HepG2 (cell line): ENCODE measurements around the gene MDH1. TPM values are rescaled to one million over a fixed set of nuclear protein-coding genes. Genes with fewer than 3 reads are reported as not detected.

Experiments used
- ATAC-seq: fragments of 200-7000 bp; cut with Tn5 transposase; 3 replicates; pipeline ENCODE4 v1.9.1; 2020; ENCODE audit warnings: mild to moderate bottlenecking, moderate library complexity
- BruUV-seq: library from RNA; stranded (reverse); fragments of 400-500 nt; replicated peaks from 2 replicates; lab custom pipeline; 2021; lab: Mats Ljungman, UMichigan
- CTCF ChIA-PET: fragments of 300-600 bp; formaldehyde crosslinking; extraction: SDS; loops from one replicate; lab custom pipeline; 2021; ENCODE audit warnings: low total read pairs, inconsistent platforms, low intra/inter-chr PET ratio; lab: Yijun Ruan, JAX
- POLR2A ChIA-PET: fragments of 350-600 bp; sonication (Branson Sonifier 250); formaldehyde crosslinking; loops from one replicate; lab custom pipeline; 2020; ENCODE audit warnings: antibody characterized with exemption, inconsistent platforms; lab: Yijun Ruan, JAX
- DNase-seq: peaks from one replicate; pipeline ENCODE4 v3.0.0-alpha.2; 2015; ENCODE audit warnings: low spot score
- FAIRE-seq: peaks from 3 replicates; lab custom pipeline; 2011; peaks lifted over from hg19 to GRCh38; lab: Jason Lieb, UNC
- H2AFZ ChIP-seq: one replicate; pipeline ENCODE4 v1.6.1; 2011; ENCODE audit warnings: low read length, inconsistent platforms
- H3K27ac ChIP-seq: fragments of 300-600 bp; 3 replicates; pipeline ENCODE4 v1.8.0; 2011; ENCODE audit warnings: mixed run types, mild to moderate bottlenecking, mixed read lengths, low read length, inconsistent platforms; ENCODE audit not compliant: insufficient read depth; ENCODE audit errors: extremely low read length
- H3K27me3 ChIP-seq, 2 experiments: fragments of 200-600 bp in 1 of 2; 2 replicates in 1 of 2; 3 replicates in 1 of 2; pipeline versions ENCODE4 v1.6.0 to v1.8.0; 2011; ENCODE audit warnings: low read length in 2 of 2, mild to moderate bottlenecking in 2 of 2, moderate library complexity in 2 of 2, inconsistent platforms in 1 of 2; ENCODE audit not compliant: insufficient read depth in 2 of 2, control insufficient read depth in 1 of 2
- H3K36me3 ChIP-seq, 2 experiments: fragments of 200-600 bp in 1 of 2; replicated peaks in 1 of 2; 2 replicates in 1 of 2; 3 replicates in 1 of 2; pipeline versions ENCODE4 v1.5.1 to v1.8.0; 2011; ENCODE audit warnings: low read length in 2 of 2, inconsistent platforms in 1 of 2; ENCODE audit not compliant: insufficient read depth in 2 of 2, control insufficient read depth in 1 of 2
- H3K4me1 ChIP-seq: 2 replicates; pipeline ENCODE4 v1.5.1; 2012; ENCODE audit warnings: low read length, inconsistent platforms; ENCODE audit not compliant: insufficient read depth
- H3K4me2 ChIP-seq: 2 replicates; pipeline ENCODE4 v1.6.0; 2011; ENCODE audit warnings: low read depth, low read length, inconsistent platforms
- H3K4me3 ChIP-seq, 3 experiments: fragments of 200-600 bp in 1 of 3; sonication (generic), shearing (Covaris generic) in 1 of 3; replicated peaks in 1 of 3; 2 replicates each; pipeline ENCODE4 v1.5.1; 2011 to 2016; ENCODE audit warnings: low read length in 3 of 3, inconsistent platforms in 2 of 3, low read depth in 2 of 3, mild to moderate bottlenecking in 2 of 3, control low read depth in 1 of 3, mixed read lengths in 1 of 3; ENCODE audit not compliant: insufficient read depth in 1 of 3
- H3K79me2 ChIP-seq: one replicate; pipeline ENCODE4 v1.6.1; 2011; ENCODE audit warnings: low read length, inconsistent platforms; ENCODE audit not compliant: insufficient read depth
- H3K9ac ChIP-seq: 2 replicates; pipeline ENCODE4 v1.6.0; 2011; ENCODE audit warnings: mild to moderate bottlenecking, low read depth, low read length, inconsistent platforms; ENCODE audit not compliant: insufficient read depth
- H3K9me3 ChIP-seq: 2 replicates; pipeline ENCODE4 v1.5.1; 2012; ENCODE audit warnings: mild to moderate bottlenecking, low read length
- H4K20me1 ChIP-seq: 2 replicates; pipeline ENCODE4 v1.6.0; 2011; ENCODE audit warnings: inconsistent platforms, mild to moderate bottlenecking, low read length, moderate library complexity; ENCODE audit not compliant: insufficient read depth
- CSRNP2 ChIP-seq: sonication (generic); formaldehyde crosslinking; conservative IDR thresholded peaks from 2 replicates; pipeline ENCODE4 v1.8.0; 2022; ENCODE audit warnings: low read depth, missing genetic modification reagents
- KLF9 ChIP-seq: IDR thresholded peaks from 2 replicates; pipeline ENCODE4 v1.6.1; 2016; ENCODE audit warnings: low read depth
- MAF1 ChIP-seq: sonication (generic); formaldehyde crosslinking; IDR thresholded peaks from 2 replicates; pipeline ENCODE4 v1.5.0; 2020; ENCODE audit warnings: missing genetic modification reagents, borderline replicate concordance
- STAG1 ChIP-seq: sonication (generic); formaldehyde crosslinking; IDR thresholded peaks from 2 replicates; pipeline ENCODE4 v1.4.0; 2020; ENCODE audit warnings: missing genetic modification reagents
- TSC22D2 ChIP-seq: sonication (generic); formaldehyde crosslinking; IDR thresholded peaks from 2 replicates; pipeline ENCODE4 v1.5.1; 2020; ENCODE audit warnings: missing genetic modification reagents, mild to moderate bottlenecking, borderline replicate concordance
- UBTF ChIP-seq: sonication (generic); formaldehyde crosslinking; IDR thresholded peaks from 2 replicates; pipeline ENCODE4 v1.4.0; 2020; ENCODE audit warnings: mild to moderate bottlenecking, missing genetic modification reagents
- ZBTB40 ChIP-seq, 2 experiments: fragments of 450-650 bp in 1 of 2; sonication (generic) in 1 of 2; formaldehyde crosslinking in 1 of 2; IDR thresholded peaks; 2 replicates each; pipeline versions ENCODE4 v1.6.1 to v1.8.0; 2016 to 2022; ENCODE audit warnings: antibody characterized with exemption in 1 of 2, mild to moderate bottlenecking in 1 of 2, missing genetic modification reagents in 1 of 2
- ZBTB7B ChIP-seq: sonication (generic); formaldehyde crosslinking; IDR thresholded peaks from 2 replicates; pipeline ENCODE4 v1.4.0; 2020; ENCODE audit warnings: missing genetic modification reagents
- WGBS: methylation state at CpG from one replicate; pipeline ENCODE4 v1.1.6; 2017; ENCODE audit warnings: low lambda C conversion rate; 5-methylcytosine and 5-hydroxymethylcytosine counted together
- in situ Hi-C: cut with HindIII; loops from 2 replicates; pipeline ENCODE4 v1.10.0; 2017; ENCODE audit warnings: low pct_unique_long_range_greater_than_20kb; ENCODE audit not compliant: extremely low pct_ligation_motif_present
- intact Hi-C: fragments of 100-400 bp; cut with micrococcal nuclease; formaldehyde crosslinking; loops from one replicate; pipeline ENCODE4 v1.10.0; 2022; ENCODE audit not compliant: unreplicated experiment
- polyA plus RNA-seq, 8 experiments: library from polyadenylated mRNA; depleted of rRNA in 3 of 8; stranded (reverse) in 7 of 8; unstranded in 1 of 8; fragments of >200 nt; fragmentation: Illumina TruSeq in 4 of 8; extraction: Trizol in 4 of 8; gene quantifications; 2 replicates each; pipeline versions ENCODE4 v1.2.1 to v1.2.3, GENCODE V29; 2011 to 2016; ENCODE audit warnings: low read depth in 4 of 8, missing spikeins in 1 of 8, mixed read lengths in 1 of 8; ENCODE audit not compliant: insufficient read depth in 1 of 8
- total RNA-seq, 5 experiments: library from RNA; depleted of rRNA; stranded (reverse); fragments of >200 nt; fragmentation: Illumina TruSeq; extraction: Trizol; gene quantifications; 2 replicates each; pipeline ENCODE4 v1.2.3, GENCODE V29; 2016; ENCODE audit warnings: low read depth in 1 of 5

The MDH1 gene
- total and polyA plus RNA-seq, 2 of the 13 experiments (the other 11 are each of a cell fraction or from before 2014, with no cell fraction given): 293 to 415 TPM

- H3K4me2 ChIP-seq: no peak overlapping the region
- no peaks in the 10 kb centered on the region for H3K4me1 ChIP-seq
- no peak overlapping the region for H3K4me3 ChIP-seq
- no peaks in the 10 kb centered on the region for H3K27me3 ChIP-seq
- no peak for ATAC-seq
- ChIA-PET CTCF (no interaction called here), POLR2A (no interaction called here)
- no peaks in the 10 kb centered on the region for H4K20me1 ChIP-seq
- H3K27ac ChIP-seq: no peak overlapping the region
- H3K36me3 ChIP-seq: no peaks in the 10 kb centered on the region
- in situ Hi-C loops: no loop called here
- no peak overlapping the region for H3K9ac ChIP-seq
- 100% methylated on average over 1 of the region's 1 CpG for WGBS
- DNase-seq: no peak
- H3K9me3 ChIP-seq: no peaks in the 10 kb centered on the region
- no TSS peak for BruUV-seq
- intact Hi-C loops: no loop called here
- peak; percentile 39 for FAIRE-seq
- no peaks in the 10 kb centered on the region for H3K79me2 ChIP-seq
- H2AFZ ChIP-seq: no peak overlapping the region
- TF ChIP-seq KLF9 (CRISPR knock-in tag): no peak
- TF ChIP-seq UBTF: no peak
- TF ChIP-seq ZBTB7B: no peak
- TF ChIP-seq CSRNP2 (CRISPR knock-in tag): no peak
- TF ChIP-seq TSC22D2 (CRISPR knock-in tag): no peak
- TF ChIP-seq ZBTB40 (IDR thresholded peaks at IDR 0.05): peak; percentile 35; the same call in 1 of the 2 replicates
- no peak for TF ChIP-seq ZBTB40 (CRISPR knock-in tag; IDR thresholded peaks at IDR 0.05)
- peak; percentile 48 for TF ChIP-seq STAG1 (CRISPR knock-in tag)
- TF ChIP-seq MAF1 (CRISPR knock-in tag): no peak
Measured at GRCh38 chr2:63544017-63544627, 44.6 kb upstream of the MDH1 start.
